GM20431 (cell line): Measurements from ENCODE around the gene GALP.
"Not testable (repeated sequence)": the region's sequence is repeated elsewhere in the genome, so short reads cannot be mapped to it uniquely, and the experiment has no call there.

Source experiments
- in situ Hi-C: fragments of 300-500 bp; cut with MseI, MboI; formaldehyde crosslinking; loops from one replicate; pipeline ENCODE4 v1.15.0; 2020; ENCODE audit warnings: low sequenced_read_pairs; ENCODE audit not compliant: unreplicated experiment

GALP gene

GRCh38 chr19:56147307-56147706 is 28.5 kb upstream of the GALP start:
- in situ Hi-C loops = no loop called here

GRCh38 chr19:56148096-56148495 is 27.7 kb upstream of the GALP start:
- in situ Hi-C loops = no loop called here

- in situ Hi-C loops = not testable (repeated sequence)
These were observed 26.7 kb upstream of the GALP start for GRCh38 chr19:56148955-56149655.

- in situ Hi-C loops = no loop called here
These were observed 26.2 kb upstream of the GALP start for GRCh38 chr19:56149656-56150038.

GRCh38 chr19:56150358-56150757 is 25.4 kb upstream of the GALP start:
- in situ Hi-C loops = no loop called here

- in situ Hi-C loops = no loop called here
These were observed 23.2 kb upstream of the GALP start for GRCh38 chr19:56152644-56153043.

GRCh38 chr19:56153507-56153906 is 22.3 kb upstream of the GALP start:
- in situ Hi-C loops = no loop called here

- in situ Hi-C loops = no loop called here
These were observed 20.6 kb upstream of the GALP start for GRCh38 chr19:56155124-56155687.

- in situ Hi-C loops = no loop called here
These were observed 19.0 kb upstream of the GALP start for GRCh38 chr19:56156768-56157167.

- in situ Hi-C loops = no loop called here
These were observed 17.5 kb upstream of the GALP start for GRCh38 chr19:56158170-56158757.

GRCh38 chr19:56159009-56159559 is 16.7 kb upstream of the GALP start:
- in situ Hi-C loops = no loop called here

- in situ Hi-C loops = no loop called here
These were observed 16.1 kb upstream of the GALP start for GRCh38 chr19:56159622-56160271.

- in situ Hi-C loops = no loop called here
These were observed 14.3 kb upstream of the GALP start for GRCh38 chr19:56161534-56161933.

GRCh38 chr19:56162258-56162657 is 13.6 kb upstream of the GALP start:
- in situ Hi-C loops = no loop called here

- in situ Hi-C loops = no loop called here
These were observed 12.7 kb upstream of the GALP start for GRCh38 chr19:56163097-56163496.

- in situ Hi-C loops = no loop called here
These were observed 8.7 kb upstream of the GALP start for GRCh38 chr19:56167064-56167578.

GRCh38 chr19:56170261-56170660 is 5.5 kb upstream of the GALP start:
- in situ Hi-C loops = no loop called here

GRCh38 chr19:56174086-56174485 is 1.7 kb upstream of the GALP start:
- in situ Hi-C loops = no loop called here

- in situ Hi-C loops = no loop called here
These were observed 1.3 kb upstream of the GALP start for GRCh38 chr19:56174550-56174949.

- in situ Hi-C loops = not testable (repeated sequence)
These were observed 502 bp downstream of the GALP start for GRCh38 chr19:56176310-56176709.

- in situ Hi-C loops = no loop called here
These were observed 1.1 kb downstream of the GALP start for GRCh38 chr19:56176881-56177280.
